ENCODE measurements around the gene PACRG. TPM values are rescaled to one million over a fixed set of nuclear protein-coding genes. Genes with fewer than 3 reads are reported as not detected.

The PACRG gene
- total and polyA plus RNA-seq, 10 of the 15 experiments (the other 5 are each of a cell fraction or from before 2014, with no cell fraction given) = not detected

DNA sequence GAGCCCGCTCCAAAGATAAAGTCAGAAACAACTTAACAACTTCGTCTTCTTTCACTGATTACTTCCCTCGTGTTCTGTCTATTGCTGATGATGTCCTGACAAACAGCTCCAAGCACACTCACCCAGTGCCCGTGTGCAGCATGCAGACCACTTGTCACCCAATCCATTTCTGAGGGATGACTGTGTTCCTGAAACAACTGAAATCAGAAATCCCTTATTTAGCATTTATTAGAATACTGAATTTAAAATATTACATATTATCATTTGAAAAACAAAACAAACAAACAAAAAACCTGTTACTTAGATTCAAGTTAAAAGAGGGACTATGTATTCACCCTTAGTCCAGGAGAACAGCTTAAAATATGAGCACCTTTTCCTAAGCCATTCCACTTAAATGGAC is 463.0 kb downstream of the PACRG start:
- Histone ChIP-seq H2AFZ (ENCODE audit: control insufficient read depth, low read depth, low read length) (no peak overlapping the region), H3K27me3 (replicated peaks in 1 of 2; ENCODE audit: control insufficient read depth in 2 of 2, insufficient read depth in 2 of 2, low read length in 1 of 2) (0 out of 4 replicates have a peak, but pooled peaks cover 0 to 2% of the 10 kb centered on the region in 2 experiments), H3K79me2 (ENCODE audit: control insufficient read depth, insufficient read depth, low read length) (no peaks in the 10 kb centered on the region), H3K36me3 (ENCODE audit: control insufficient read depth in 2 of 2, insufficient read depth in 2 of 2, low read length in 1 of 2) (no peaks in the 10 kb centered on the region), H4K20me1 (ENCODE audit: control insufficient read depth, insufficient read depth) (no peaks in the 10 kb centered on the region), H3K4me3 (no peak overlapping the region), H3K4me1 (ENCODE audit: control insufficient read depth, insufficient read depth, low read length) (no peaks in the 10 kb centered on the region), H3K27ac (ENCODE audit: control insufficient read depth, insufficient read depth) (no peak overlapping the region), H3K9me3 (replicated peaks; ENCODE audit: control insufficient read depth, insufficient read depth, low read length) (no peaks in the 10 kb centered on the region), H3K9ac (ENCODE audit: control insufficient read depth, insufficient read depth, low read length) (no peak overlapping the region), H3K4me2 (ENCODE audit: control insufficient read depth, insufficient read depth) (no peak overlapping the region)
- FAIRE-seq = no peak
- ATAC-seq = no peak
- RAD21 ChIA-PET (ENCODE audit: unreplicated experiment) = interaction anchor here (0.6 kb wide), 1 partner anchor 30 kb away, joined by 3 read pairs; no protein-coding TSS in a partner anchor
- POLR2A ChIA-PET = no interaction called here
- in situ Hi-C loops (cut with MboI) = no loop called here
- WGBS (ENCODE audit: insufficient coverage, insufficient replicate concordance, low lambda C conversion rate, missing lambda C conversion rate) = 27% methylated on average over 4 of the region's 4 CpGs
- CTCF ChIA-PET = no interaction called here
- intact Hi-C loops (cut with micrococcal nuclease; ENCODE audit: unreplicated experiment) = no loop called here
- BruUV-seq (replicated peaks) = no TSS peak
- no peak for DNase-seq (ENCODE audit: low read depth, low spot score)
- SMC1A ChIA-PET (ENCODE audit: uncharacterized antibody, unreplicated experiment) = no interaction called here
- TF ChIP-seq CBX5 (IDR thresholded peaks at IDR 0.05; ENCODE audit: low read depth) (no peak), RFX5 (IDR thresholded peaks at IDR 0.05; ENCODE audit: low read depth, low read length) (no peak), CEBPB (IDR thresholded peaks at IDR 0.05; ENCODE audit: borderline replicate concordance in 1 of 2, low read depth in 2 of 2, low read length in 2 of 2) (no peak), ZNF622 (IDR thresholded peaks at IDR 0.05) (no peak), HDGF (IDR thresholded peaks at IDR 0.05) (no peak)
- TF ChIP-seq, protein P1, sequence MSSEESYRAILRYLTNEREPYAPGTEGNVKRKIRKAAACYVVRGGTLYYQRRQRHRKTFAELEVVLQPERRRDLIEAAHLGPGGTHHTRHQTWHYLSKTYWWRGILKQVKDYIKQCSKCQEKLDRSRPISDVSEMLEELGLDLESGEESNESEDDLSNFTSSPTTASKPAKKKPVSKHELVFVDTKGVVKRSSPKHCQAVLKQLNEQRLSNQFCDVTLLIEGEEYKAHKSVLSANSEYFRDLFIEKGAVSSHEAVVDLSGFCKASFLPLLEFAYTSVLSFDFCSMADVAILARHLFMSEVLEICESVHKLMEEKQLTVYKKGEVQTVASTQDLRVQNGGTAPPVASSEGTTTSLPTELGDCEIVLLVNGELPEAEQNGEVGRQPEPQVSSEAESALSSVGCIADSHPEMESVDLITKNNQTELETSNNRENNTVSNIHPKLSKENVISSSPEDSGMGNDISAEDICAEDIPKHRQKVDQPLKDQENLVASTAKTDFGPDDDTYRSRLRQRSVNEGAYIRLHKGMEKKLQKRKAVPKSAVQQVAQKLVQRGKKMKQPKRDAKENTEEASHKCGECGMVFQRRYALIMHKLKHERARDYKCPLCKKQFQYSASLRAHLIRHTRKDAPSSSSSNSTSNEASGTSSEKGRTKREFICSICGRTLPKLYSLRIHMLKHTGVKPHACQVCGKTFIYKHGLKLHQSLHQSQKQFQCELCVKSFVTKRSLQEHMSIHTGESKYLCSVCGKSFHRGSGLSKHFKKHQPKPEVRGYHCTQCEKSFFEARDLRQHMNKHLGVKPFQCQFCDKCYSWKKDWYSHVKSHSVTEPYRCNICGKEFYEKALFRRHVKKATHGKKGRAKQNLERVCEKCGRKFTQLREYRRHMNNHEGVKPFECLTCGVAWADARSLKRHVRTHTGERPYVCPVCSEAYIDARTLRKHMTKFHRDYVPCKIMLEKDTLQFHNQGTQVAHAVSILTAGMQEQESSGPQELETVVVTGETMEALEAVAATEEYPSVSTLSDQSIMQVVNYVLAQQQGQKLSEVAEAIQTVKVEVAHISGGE (CRISPR knock-in tag; IDR thresholded peaks at IDR 0.05) = no peak
- TF ChIP-seq, protein P2, sequence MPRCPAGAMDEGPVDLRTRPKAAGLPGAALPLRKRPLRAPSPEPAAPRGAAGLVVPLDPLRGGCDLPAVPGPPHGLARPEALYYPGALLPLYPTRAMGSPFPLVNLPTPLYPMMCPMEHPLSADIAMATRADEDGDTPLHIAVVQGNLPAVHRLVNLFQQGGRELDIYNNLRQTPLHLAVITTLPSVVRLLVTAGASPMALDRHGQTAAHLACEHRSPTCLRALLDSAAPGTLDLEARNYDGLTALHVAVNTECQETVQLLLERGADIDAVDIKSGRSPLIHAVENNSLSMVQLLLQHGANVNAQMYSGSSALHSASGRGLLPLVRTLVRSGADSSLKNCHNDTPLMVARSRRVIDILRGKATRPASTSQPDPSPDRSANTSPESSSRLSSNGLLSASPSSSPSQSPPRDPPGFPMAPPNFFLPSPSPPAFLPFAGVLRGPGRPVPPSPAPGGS (IDR thresholded peaks at IDR 0.05; ENCODE audit: borderline replicate concordance, insufficient read depth, low read depth, low read length, poor library complexity, severe bottlenecking) = no peak
- TF ChIP-seq, protein P3, sequence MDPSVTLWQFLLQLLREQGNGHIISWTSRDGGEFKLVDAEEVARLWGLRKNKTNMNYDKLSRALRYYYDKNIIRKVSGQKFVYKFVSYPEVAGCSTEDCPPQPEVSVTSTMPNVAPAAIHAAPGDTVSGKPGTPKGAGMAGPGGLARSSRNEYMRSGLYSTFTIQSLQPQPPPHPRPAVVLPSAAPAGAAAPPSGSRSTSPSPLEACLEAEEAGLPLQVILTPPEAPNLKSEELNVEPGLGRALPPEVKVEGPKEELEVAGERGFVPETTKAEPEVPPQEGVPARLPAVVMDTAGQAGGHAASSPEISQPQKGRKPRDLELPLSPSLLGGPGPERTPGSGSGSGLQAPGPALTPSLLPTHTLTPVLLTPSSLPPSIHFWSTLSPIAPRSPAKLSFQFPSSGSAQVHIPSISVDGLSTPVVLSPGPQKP (IDR thresholded peaks at IDR 0.05; ENCODE audit: low read depth, low read length) = no peak
